ENCODE data around the gene IFNE. TPM values are rescaled to one million over a fixed set of nuclear protein-coding genes. Genes with fewer than 3 reads are reported as not detected.

Gene IFNE
- total and polyA plus RNA-seq, 2 donors (not counting 3 experiments of a cell fraction or from before 2014, with no cell fraction given) = 0.22 to 1.4 TPM

GRCh38 chr9:21434202-21435014, 47.7 kb downstream of the IFNE start:
- Histone ChIP-seq H3K27ac (ENCODE audit: insufficient read depth, low read depth, low read length) (no peak overlapping the region), H2AFZ (ENCODE audit: low read depth, low read length) (no peak overlapping the region), H3K79me2 (ENCODE audit: control insufficient read depth, insufficient read depth, low read length) (no peaks in the 10 kb centered on the region), H4K20me1 (replicated peaks; ENCODE audit: control insufficient read depth, extremely low read depth, insufficient read depth, low read length) (no peaks in the 10 kb centered on the region), H3K9me1 (replicated peaks; ENCODE audit: control insufficient read depth, extremely low read depth, insufficient read depth, low read length) (no peaks in the 10 kb centered on the region), H3K36me3 (ENCODE audit: control insufficient read depth in 2 of 2, extremely low read depth in 1 of 2, insufficient read depth in 2 of 2, low read length in 2 of 2) (no peaks in the 10 kb centered on the region), H3K9ac (replicated peaks; ENCODE audit: extremely low read depth, insufficient read depth, low read length) (no peak overlapping the region), H3K4me2 (ENCODE audit: insufficient read depth, low read length) (no peak overlapping the region), H3K4me3 (replicated peaks in 1 of 3; ENCODE audit: insufficient read depth in 1 of 3, low read depth in 1 of 3, low read length in 3 of 3) (no peak overlapping the region), H3K27me3 (ENCODE audit: control insufficient read depth in 2 of 2, insufficient read depth in 2 of 2, low read length in 2 of 2) (peaks cover 22 to 56% of the 10 kb centered on the region in 2 experiments), H3K4me1 (ENCODE audit: control insufficient read depth, extremely low read depth, insufficient read depth, low read length) (no peaks in the 10 kb centered on the region), H3K9me3 (replicated peaks; ENCODE audit: control insufficient read depth, insufficient read depth, low read length) (no peaks in the 10 kb centered on the region)
- ChIA-PET POLR2A (interaction anchor here (0.6 kb wide), 1 partner anchor 250 kb away, joined by 3 read pairs; no protein-coding TSS in a partner anchor), CTCF (interaction anchor here (0.6 to 3.8 kb wide), 73 partner anchors 8 to 805 kb away, joined by 3 to 51 read pairs (median 6); partner anchors contain the start of genes IFNA8, KLHL9 and MTAP)
- DNase-seq (ENCODE audit: low read depth, low spot score) = peak; percentile 68
- peak; percentile 59 for FAIRE-seq
- BruUV-seq (replicated peaks) = no TSS peak
- intact Hi-C loops (cut with micrococcal nuclease) (loop anchor here (1.0 to 5.0 kb wide), 2 partner anchors 117 to 355 kb away; no protein-coding TSS in a partner anchor), dilution Hi-C loops (cut with MboI; ENCODE audit: extremely low pct_ligation_motif_present, low sequenced_read_pairs) (no loop called here)
- TF ChIP-seq EZH2 (IDR thresholded peaks at IDR 0.05; ENCODE audit: borderline replicate concordance, low read depth, low read length, severe bottlenecking) (no peak), CTCF (IDR thresholded peaks at IDR 0.05; ENCODE audit: extremely low read depth in 1 of 2, insufficient read depth in 1 of 2, low read depth in 1 of 2, low read length in 2 of 2) (peak; percentile 41 to 59)

All from endothelial cell of umbilical vein (primary cell).